Upper lobe of left lung (tissue), 6 donors: ENCODE data around the gene GDF3. TPM values are rescaled to one million over a fixed set of nuclear protein-coding genes. Genes with fewer than 3 reads are reported as not detected.
A peak's percentile ranks its signal among the peaks of the same experiment; 100 is the strongest.

Experiments
- ATAC-seq, 2 donors: fragments of 200-7000 bp; cut with Tn5 transposase; one replicate each; pipeline ENCODE4 v1.9.1; 2022; ENCODE audit warnings: mild to moderate bottlenecking in 2 of 2, moderate library complexity in 2 of 2; ENCODE audit not compliant: low FRiP score in 2 of 2
- DNase-seq, 2 donors: peaks; one replicate each; pipeline ENCODE4 v3.0.0-alpha.2; 2019 to 2020
- H3K27ac ChIP-seq, 4 donors: fragments of 200-600 bp; sonication (generic); one replicate each; pipeline ENCODE4 v1.5.1; 2016 to 2019
- H3K27me3 ChIP-seq, 4 donors: fragments of 200-600 bp; sonication (generic); one replicate each; pipeline ENCODE4 v1.5.1; 2017 to 2019
- H3K36me3 ChIP-seq, 4 donors: fragments of 200-600 bp; sonication (generic); one replicate each; pipeline ENCODE4 v1.5.1; 2016 to 2019
- H3K4me1 ChIP-seq, 4 donors: fragments of 200-600 bp; sonication (generic); one replicate each; pipeline ENCODE4 v1.5.1; 2018 to 2019
- H3K4me3 ChIP-seq, 4 donors: fragments of 200-600 bp; sonication (generic); one replicate each; pipeline ENCODE4 v1.5.1; 2017 to 2019; ENCODE audit warnings: mild to moderate bottlenecking in 2 of 4, moderate library complexity in 1 of 4
- H3K9me3 ChIP-seq, 4 donors: fragments of 200-600 bp; sonication (generic); one replicate each; pipeline ENCODE4 v1.5.1; 2018 to 2019
- CTCF ChIP-seq, 6 experiments: fragments of 450-650 bp in 4 of 6; fragments of 200-600 bp in 2 of 6; sonication (generic) in 2 of 6; IDR thresholded peaks; one replicate each; pipeline ENCODE4 v1.5.1; 2016 to 2019; ENCODE audit warnings: antibody characterized with exemption in 6 of 6
- EP300 ChIP-seq, 4 donors: sonication (generic); formaldehyde crosslinking; IDR thresholded peaks; one replicate each; pipeline ENCODE4 v1.5.1; 2017; ENCODE audit warnings: antibody characterized with exemption in 4 of 4, control low read depth in 2 of 4
- POLR2A ChIP-seq, 4 donors: fragments of 450-650 bp; IDR thresholded peaks; one replicate each; pipeline ENCODE4 v1.5.1; 2016 to 2017; ENCODE audit warnings: antibody characterized with exemption in 4 of 4, mild to moderate bottlenecking in 2 of 4
- POLR2AphosphoS5 ChIP-seq, 2 donors: sonication (generic); formaldehyde crosslinking; IDR thresholded peaks; one replicate each; pipeline ENCODE4 v1.5.1; 2017; ENCODE audit warnings: antibody characterized with exemption in 2 of 2
- WGBS, 2 donors: methylation state at CpG; one replicate each; pipeline ENCODE4 v1.1.5; 2017 to 2018; 5-methylcytosine and 5-hydroxymethylcytosine counted together
- total RNA-seq, 6 donors: library from RNA; depleted of rRNA in 4 of 6; stranded (reverse); fragments of >200 nt in 4 of 6; gene quantifications; one replicate each; pipeline versions ENCODE4 v1.1.0 to v1.2.1, GENCODE V29; 2016 to 2021
- donor health status: DM: no; HTN: no; CAD: no; lungs with moderate emphysema.
- donor health status: DM: no; HTN: yes; CAD: no; lungs with severe emphysema.

Gene GDF3
- total RNA-seq, 6 donors from 2014 or later = 0.20 TPM; not detected in 5

GRCh38 chr12:7709969-7710675 is 14.5 kb upstream of the GDF3 start:
- TF ChIP-seq EP300 (IDR thresholded peaks at IDR 0.05) = no peak
- no peak for TF ChIP-seq CTCF (IDR thresholded peaks at IDR 0.05)
- no peak for TF ChIP-seq POLR2A (IDR thresholded peaks at IDR 0.05)
- no peak for TF ChIP-seq POLR2AphosphoS5 (IDR thresholded peaks at IDR 0.05)
- no peak overlapping the region for H3K27ac ChIP-seq
- H3K9me3 ChIP-seq = no peaks in the 10 kb centered on the region
- H3K27me3 ChIP-seq = no peaks in the 10 kb centered on the region
- ATAC-seq (no peak), DNase-seq (no peak)
- WGBS, 2 donors = 61 to 76% methylated on average over 8 of the region's 8 CpGs
- no peaks in the 10 kb centered on the region for H3K36me3 ChIP-seq
- H3K4me1 ChIP-seq = no peaks in the 10 kb centered on the region
- H3K4me3 ChIP-seq = no peak overlapping the region

- no peak for TF ChIP-seq POLR2AphosphoS5 (IDR thresholded peaks at IDR 0.05)
- TF ChIP-seq EP300 (IDR thresholded peaks at IDR 0.05) = no peak
- no peak for TF ChIP-seq CTCF (IDR thresholded peaks at IDR 0.05)
- no peak for TF ChIP-seq POLR2A (IDR thresholded peaks at IDR 0.05)
- no peaks in the 10 kb centered on the region for H3K4me1 ChIP-seq
- H3K9me3 ChIP-seq = no peaks in the 10 kb centered on the region
- H3K36me3 ChIP-seq = no peaks in the 10 kb centered on the region
- H3K4me3 ChIP-seq = no peak overlapping the region
- DNase-seq = peak in 1 of 2 donors; percentile 74
- 87 to 90% methylated on average over 26 to 29 of the region's 29 CpGs for WGBS, 2 donors
- H3K27ac ChIP-seq = no peak overlapping the region
- H3K27me3 ChIP-seq = no peaks in the 10 kb centered on the region
- ATAC-seq = peak in 1 of 2 donors; percentile 11
These were observed 10.3 kb upstream of the GDF3 start for GRCh38 chr12:7705846-7706245.

GRCh38 chr12:7695237-7695560 is 376 bp downstream of the GDF3 start:
- peak overlapping the region in 1 of 4 donors; percentile 10 for H3K4me3 ChIP-seq
- no peaks in the 10 kb centered on the region for H3K9me3 ChIP-seq
- TF ChIP-seq CTCF (IDR thresholded peaks at IDR 0.05) (no peak), EP300 (IDR thresholded peaks at IDR 0.05) (no peak), POLR2A (IDR thresholded peaks at IDR 0.05) (no peak), POLR2AphosphoS5 (IDR thresholded peaks at IDR 0.05) (no peak)
- peaks cover 0 to 12% (median 6%) of the 10 kb centered on the region in 4 donors for H3K4me1 ChIP-seq
- no peaks in the 10 kb centered on the region for H3K27me3 ChIP-seq
- ATAC-seq = no peak
- no peak overlapping the region for H3K27ac ChIP-seq
- 14 to 19% methylated on average over 10 of the region's 10 CpGs for WGBS, 2 donors
- H3K36me3 ChIP-seq = no peaks in the 10 kb centered on the region
- DNase-seq = no peak

- Histone ChIP-seq H3K36me3 (no peaks in the 10 kb centered on the region), H3K4me3 (no peak overlapping the region), H3K9me3 (no peaks in the 10 kb centered on the region), H3K27me3 (no peaks in the 10 kb centered on the region), H3K27ac (no peak overlapping the region), H3K4me1 (peaks cover 0 to 12% (median 6%) of the 10 kb centered on the region in 4 donors)
- WGBS, 2 donors = 65 to 66% methylated on average over 3 of the region's 3 CpGs
- DNase-seq (no peak), ATAC-seq (no peak)
- TF ChIP-seq POLR2A (IDR thresholded peaks at IDR 0.05) (no peak), CTCF (IDR thresholded peaks at IDR 0.05) (no peak), POLR2AphosphoS5 (IDR thresholded peaks at IDR 0.05) (no peak), EP300 (IDR thresholded peaks at IDR 0.05) (no peak)
These were observed 879 bp downstream of the GDF3 start for GRCh38 chr12:7694556-7695236.
